VCaP (cell line): Measurements from ENCODE around the gene WDR88.

Experiments
- H3K27ac ChIP-seq: fragments of 450-650 bp; 2 replicates; pipeline ENCODE4 v1.5.1; 2017
- TF ChIP-seq, protein P1 (sequence below): fragments of 450-650 bp; conservative IDR thresholded peaks from 2 replicates; pipeline ENCODE4 v1.5.1; 2017; ENCODE audit warnings: mild to moderate bottlenecking, moderate library complexity

The WDR88 gene

DNA sequence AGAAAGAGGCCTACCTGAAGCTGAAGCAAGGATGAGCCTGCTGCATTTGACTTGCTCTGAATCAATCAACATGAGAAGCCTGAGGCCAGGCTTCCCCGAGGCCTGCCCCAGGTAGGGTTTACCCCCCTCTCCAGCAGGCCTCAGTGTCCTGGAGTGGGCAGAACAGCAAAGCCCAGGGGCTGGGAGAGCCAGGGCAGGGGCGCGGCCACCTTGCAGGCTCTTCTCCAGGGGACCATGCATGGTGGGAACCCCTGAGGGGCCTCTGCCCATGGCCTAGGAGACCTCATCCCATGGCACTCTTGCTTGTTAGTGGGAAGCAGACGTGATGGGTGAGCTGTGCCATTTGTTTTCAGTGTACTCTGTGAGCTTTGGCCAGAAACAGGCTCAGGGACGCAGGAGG lies 42.3 kb downstream of the WDR88 start:
- H3K27ac ChIP-seq = no peak overlapping the region
- TF ChIP-seq, protein P1, sequence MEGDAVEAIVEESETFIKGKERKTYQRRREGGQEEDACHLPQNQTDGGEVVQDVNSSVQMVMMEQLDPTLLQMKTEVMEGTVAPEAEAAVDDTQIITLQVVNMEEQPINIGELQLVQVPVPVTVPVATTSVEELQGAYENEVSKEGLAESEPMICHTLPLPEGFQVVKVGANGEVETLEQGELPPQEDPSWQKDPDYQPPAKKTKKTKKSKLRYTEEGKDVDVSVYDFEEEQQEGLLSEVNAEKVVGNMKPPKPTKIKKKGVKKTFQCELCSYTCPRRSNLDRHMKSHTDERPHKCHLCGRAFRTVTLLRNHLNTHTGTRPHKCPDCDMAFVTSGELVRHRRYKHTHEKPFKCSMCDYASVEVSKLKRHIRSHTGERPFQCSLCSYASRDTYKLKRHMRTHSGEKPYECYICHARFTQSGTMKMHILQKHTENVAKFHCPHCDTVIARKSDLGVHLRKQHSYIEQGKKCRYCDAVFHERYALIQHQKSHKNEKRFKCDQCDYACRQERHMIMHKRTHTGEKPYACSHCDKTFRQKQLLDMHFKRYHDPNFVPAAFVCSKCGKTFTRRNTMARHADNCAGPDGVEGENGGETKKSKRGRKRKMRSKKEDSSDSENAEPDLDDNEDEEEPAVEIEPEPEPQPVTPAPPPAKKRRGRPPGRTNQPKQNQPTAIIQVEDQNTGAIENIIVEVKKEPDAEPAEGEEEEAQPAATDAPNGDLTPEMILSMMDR = no peak

DNA sequence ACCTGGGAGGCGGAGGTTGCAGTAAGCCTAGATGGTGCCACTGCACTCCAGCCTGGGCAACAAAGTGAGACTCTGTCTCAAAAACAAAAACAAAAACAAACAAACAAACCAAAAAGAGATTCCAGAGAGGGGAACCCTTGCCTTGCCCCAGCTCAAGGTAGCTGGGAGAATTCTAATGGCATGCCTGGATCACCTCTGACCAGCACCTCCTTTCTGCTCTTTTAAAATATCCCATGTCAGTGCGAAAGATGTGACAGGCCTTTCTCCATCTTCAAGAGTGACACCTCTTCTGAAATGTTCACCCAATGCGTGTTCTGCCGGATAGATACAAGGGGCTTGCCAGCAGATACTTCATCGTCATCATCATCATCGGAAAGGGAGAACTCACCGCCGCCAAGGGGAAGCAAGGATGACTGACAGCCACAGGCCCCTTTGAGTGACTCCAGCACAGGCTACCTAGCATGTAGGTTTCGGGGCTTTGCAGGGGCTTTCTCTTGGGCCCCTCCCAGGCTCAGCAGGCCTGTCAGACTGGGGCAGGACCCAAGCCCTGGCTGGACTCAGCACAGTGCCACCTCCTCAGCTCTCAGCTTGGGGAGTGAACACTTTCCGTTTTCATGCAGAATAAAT lies 43.4 kb downstream of the WDR88 start:
- peak overlapping the region; percentile 97 for H3K27ac ChIP-seq
- TF ChIP-seq, protein P1 = no peak

DNA sequence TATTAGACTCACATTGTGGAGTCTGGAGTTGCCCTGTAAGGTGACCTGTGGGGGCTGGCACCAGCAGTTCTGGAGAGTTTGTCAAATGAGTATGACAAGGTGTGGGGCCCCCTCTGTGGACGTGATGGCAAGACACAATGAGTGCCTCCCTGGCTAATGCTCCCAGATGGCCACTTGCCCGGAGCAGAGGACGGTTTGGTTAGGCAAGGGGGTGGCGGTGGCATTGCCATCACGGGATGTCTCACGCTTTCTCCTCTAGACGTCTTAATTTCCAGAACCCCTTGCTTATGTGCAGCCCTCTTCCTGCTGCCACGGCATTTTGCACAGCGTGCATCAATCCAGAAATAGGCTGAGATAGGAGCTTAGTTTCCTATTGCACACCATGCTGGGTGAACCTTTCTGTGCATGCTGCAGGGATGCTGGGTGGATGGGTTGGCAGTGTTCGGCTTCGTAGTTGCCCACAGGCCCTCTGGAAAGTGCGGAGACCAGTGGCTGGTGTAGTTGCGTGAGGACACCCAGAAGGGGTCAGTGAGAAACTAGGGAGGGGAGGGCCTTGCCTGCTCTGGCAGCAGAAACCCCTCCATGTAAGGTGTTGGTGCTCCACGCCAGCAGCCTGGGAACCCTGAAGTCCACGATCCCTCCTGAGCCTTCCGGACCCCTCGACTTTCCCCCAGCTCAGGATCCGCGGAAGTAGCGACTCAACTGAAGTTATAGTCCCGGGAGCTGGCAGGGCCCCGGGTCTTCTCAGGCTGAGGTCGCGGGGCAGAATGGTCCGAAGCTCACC lies 44.2 kb downstream of the WDR88 start:
- H3K27ac ChIP-seq = peak overlapping the region; percentile 97
- TF ChIP-seq, protein P1 = peak; percentile 23; the same call in 1 of the 2 replicates

DNA sequence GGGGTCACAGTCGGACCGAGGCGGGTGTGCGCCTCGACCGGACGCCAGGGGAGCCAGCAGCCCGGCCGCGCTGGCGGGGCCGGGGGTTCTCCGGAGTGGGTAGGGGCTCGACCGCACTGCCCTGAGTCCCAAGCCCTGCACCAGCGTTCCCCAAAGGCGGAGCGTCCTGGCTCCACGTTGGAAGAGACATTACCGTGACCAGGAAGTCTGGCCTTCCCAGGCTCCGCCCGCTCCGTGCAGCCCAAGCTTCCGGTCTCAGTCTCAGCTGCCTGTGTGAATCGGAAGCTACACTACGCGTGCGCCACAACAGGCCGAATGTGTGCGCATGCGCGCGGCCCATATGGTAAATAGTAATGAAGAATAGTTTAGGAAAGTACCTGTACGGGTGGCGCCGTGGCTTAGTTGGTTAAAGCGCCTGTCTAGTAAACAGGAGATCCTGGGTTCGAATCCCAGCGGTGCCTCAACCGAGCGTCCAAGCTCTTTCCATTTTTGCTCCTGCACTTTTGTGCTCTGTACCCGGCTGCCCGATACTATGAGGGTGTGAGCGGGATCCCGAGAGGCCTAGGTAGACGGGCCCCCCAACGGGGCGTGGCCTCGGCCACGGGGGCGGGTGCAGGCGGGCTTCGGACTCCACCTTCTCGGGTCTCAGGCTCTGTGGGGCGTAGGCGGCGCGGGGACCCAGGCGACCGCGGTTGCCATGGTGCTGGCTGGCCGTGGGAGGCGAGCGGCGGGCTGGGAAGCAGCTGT lies 44.9 kb downstream of the WDR88 start:
- peak overlapping the region; percentile 97 for H3K27ac ChIP-seq

DNA sequence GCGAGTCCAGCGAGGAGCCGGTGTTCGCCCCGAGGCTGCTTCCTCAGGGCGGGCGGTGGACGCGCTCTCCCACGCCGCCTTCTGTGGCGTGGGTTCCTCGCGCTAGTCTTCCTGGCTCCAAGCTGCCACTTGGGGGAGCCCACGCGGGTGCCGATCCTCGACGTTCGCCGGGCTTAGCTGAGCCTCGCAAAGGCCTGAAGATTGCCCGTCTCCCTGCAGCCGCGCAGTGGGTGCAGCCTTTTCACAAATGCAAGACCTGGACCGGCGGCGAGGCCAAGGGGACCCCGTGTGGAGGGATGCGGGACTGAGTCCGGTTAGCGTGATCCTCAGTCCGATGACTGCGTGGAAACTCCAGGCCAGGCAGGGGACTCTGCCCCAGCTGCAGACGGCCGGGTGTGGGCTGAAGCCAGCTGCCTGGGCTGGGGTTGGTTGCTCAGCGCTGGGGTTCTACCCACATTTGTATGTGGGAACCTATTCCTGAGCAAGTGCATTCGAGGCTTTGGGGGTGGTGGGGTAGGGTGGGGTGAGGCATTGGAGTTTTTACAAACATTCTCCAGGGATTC lies 45.6 kb downstream of the WDR88 start:
- H3K27ac ChIP-seq = peak overlapping the region; percentile 97
- TF ChIP-seq, protein P1 = peak; percentile 67

More for the DNA sequence above, 44.9 kb downstream of the WDR88 start:
- TF ChIP-seq, protein P1 = no peak; the same call in 1 of the 2 replicates

DNA sequence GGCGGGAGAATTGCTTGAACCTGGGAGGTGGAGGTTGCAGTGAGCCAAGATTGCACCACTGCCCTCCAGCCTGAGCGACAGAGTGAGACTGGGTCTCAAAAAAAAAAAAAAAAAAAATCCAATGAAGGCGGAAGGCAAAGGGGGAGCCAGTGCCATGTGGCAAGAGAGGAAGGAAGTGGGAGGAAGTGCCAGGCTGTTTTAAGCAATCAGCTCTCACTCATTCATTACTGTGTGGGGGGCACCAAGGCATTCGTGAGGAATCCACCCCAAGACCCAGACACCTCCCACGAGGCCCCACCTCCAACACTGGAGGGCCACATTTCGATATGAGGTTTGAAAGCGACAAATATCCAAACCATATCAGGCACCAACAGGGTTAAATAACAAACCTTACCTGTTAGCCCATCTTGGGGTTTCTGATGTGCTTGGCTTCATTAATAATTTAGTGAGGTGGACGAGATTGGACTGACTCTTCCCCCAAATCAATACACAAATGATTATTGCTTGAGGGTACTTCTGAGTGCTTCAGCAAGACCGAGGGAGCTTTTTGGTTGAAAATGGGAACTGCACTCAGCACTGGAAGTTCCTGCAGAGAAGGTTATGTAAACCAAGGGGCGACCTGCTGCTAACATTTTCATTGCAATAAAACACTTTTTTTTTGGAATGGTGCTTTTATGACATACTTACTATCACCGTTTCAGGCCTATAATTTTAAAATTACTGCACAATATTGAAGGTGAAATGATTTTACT lies 54.7 kb downstream of the WDR88 start:
- no peak overlapping the region for H3K27ac ChIP-seq
- TF ChIP-seq, protein P1 = no peak
